Measurements from ENCODE around the gene ZNF611. TPM values are rescaled to one million over a fixed set of nuclear protein-coding genes. Genes with fewer than 3 reads are reported as not detected.
"Not testable (repeated sequence)": the region's sequence is repeated elsewhere in the genome, so short reads cannot be mapped to it uniquely, and the experiment has no call there.

ZNF611 gene
- total RNA-seq, 1 donor from 2014 or later = 9.4 TPM

- no peak overlapping the region for H3K4me3 ChIP-seq (ENCODE audit: low read length in 3 of 3)
- H3K27ac ChIP-seq (ENCODE audit: low read depth, low read length) = no peak overlapping the region
- no peak overlapping the region for H3K9ac ChIP-seq (ENCODE audit: low read depth in 1 of 3, low read length in 3 of 3)
- peaks cover 0 to 6% (median 4%) of the 10 kb centered on the region in 3 donors for H3K27me3 ChIP-seq (ENCODE audit: control insufficient read depth in 3 of 3, insufficient read depth in 3 of 3, low read length in 3 of 3)
- H3K36me3 ChIP-seq (ENCODE audit: control insufficient read depth in 3 of 3, insufficient read depth in 3 of 3, low read length in 3 of 3) = no peaks in the 10 kb centered on the region
- peaks cover under 1 to 3% (median 2%) of the 10 kb centered on the region in 3 donors for H3K4me1 ChIP-seq (ENCODE audit: control insufficient read depth in 3 of 3, insufficient read depth in 3 of 3, low read length in 3 of 3)
- no peaks in the 10 kb centered on the region for H3K9me3 ChIP-seq (ENCODE audit: control insufficient read depth in 3 of 3, low read length in 3 of 3)
These were observed 38.8 kb downstream of the ZNF611 start for GRCh38 chr19:52695996-52696395.

DNA sequence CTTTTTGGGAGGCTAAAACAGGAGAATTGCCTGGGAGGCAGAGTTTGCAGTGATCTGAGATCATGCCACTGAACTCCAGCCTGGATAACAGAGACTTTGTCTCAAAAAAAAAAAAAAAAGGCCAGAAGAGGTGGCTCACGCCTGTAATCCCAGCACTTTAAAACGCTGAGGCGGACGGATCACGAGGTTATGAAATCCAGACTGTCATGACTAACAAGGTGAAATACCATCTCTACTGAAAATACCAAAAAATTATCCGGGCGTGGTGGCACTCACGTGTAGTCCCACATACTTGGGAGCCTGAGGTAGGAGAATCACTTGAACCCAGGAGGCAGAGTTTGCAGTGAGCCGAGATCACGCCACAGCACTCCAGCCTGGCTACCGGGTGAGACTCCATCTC, 39.9 kb downstream of the ZNF611 start:
- Histone ChIP-seq H3K4me3 (ENCODE audit: low read length in 3 of 3) (no peak overlapping the region), H3K27ac (ENCODE audit: low read depth, low read length) (no peak overlapping the region), H3K9me3 (ENCODE audit: control insufficient read depth in 3 of 3, low read length in 3 of 3) (no peaks in the 10 kb centered on the region), H3K9ac (ENCODE audit: low read depth in 1 of 3, low read length in 3 of 3) (no peak overlapping the region), H3K4me1 (ENCODE audit: control insufficient read depth in 3 of 3, insufficient read depth in 3 of 3, low read length in 3 of 3) (peaks cover 6 to 9% (median 8%) of the 10 kb centered on the region in 3 donors), H3K36me3 (ENCODE audit: control insufficient read depth in 3 of 3, insufficient read depth in 3 of 3, low read length in 3 of 3) (no peaks in the 10 kb centered on the region), H3K27me3 (ENCODE audit: control insufficient read depth in 3 of 3, insufficient read depth in 3 of 3, low read length in 3 of 3) (peaks cover 0 to 9% (median 4%) of the 10 kb centered on the region in 3 donors)

- H3K9me3 ChIP-seq (ENCODE audit: control insufficient read depth in 3 of 3, low read length in 3 of 3); H3K9ac ChIP-seq (ENCODE audit: low read depth in 1 of 3, low read length in 3 of 3); H3K36me3 ChIP-seq (ENCODE audit: control insufficient read depth in 3 of 3, insufficient read depth in 3 of 3, low read length in 3 of 3); H3K27ac ChIP-seq (ENCODE audit: low read depth, low read length); H3K27me3 ChIP-seq (ENCODE audit: control insufficient read depth in 3 of 3, insufficient read depth in 3 of 3, low read length in 3 of 3); H3K4me3 ChIP-seq (ENCODE audit: low read length in 3 of 3): not testable (repeated sequence)
- peaks cover 6 to 11% (median 8%) of the 10 kb centered on the region in 3 donors for H3K4me1 ChIP-seq (ENCODE audit: control insufficient read depth in 3 of 3, insufficient read depth in 3 of 3, low read length in 3 of 3)
These were observed 40.6 kb downstream of the ZNF611 start for GRCh38 chr19:52694281-52694680.

GRCh38 chr19:52692431-52693008, 42.3 kb downstream of the ZNF611 start:
- H3K27me3 ChIP-seq (ENCODE audit: control insufficient read depth in 3 of 3, insufficient read depth in 3 of 3, low read length in 3 of 3) = peaks cover 0 to 9% (median 4%) of the 10 kb centered on the region in 3 donors
- H3K36me3 ChIP-seq (ENCODE audit: control insufficient read depth in 3 of 3, insufficient read depth in 3 of 3, low read length in 3 of 3) = no peaks in the 10 kb centered on the region
- H3K4me1 ChIP-seq (ENCODE audit: control insufficient read depth in 3 of 3, insufficient read depth in 3 of 3, low read length in 3 of 3) = peaks cover 8 to 13% (median 11%) of the 10 kb centered on the region in 3 donors
- no peak overlapping the region for H3K4me3 ChIP-seq (ENCODE audit: low read length in 3 of 3)
- H3K9me3 ChIP-seq (ENCODE audit: control insufficient read depth in 3 of 3, low read length in 3 of 3) = no peaks in the 10 kb centered on the region
- no peak overlapping the region for H3K9ac ChIP-seq (ENCODE audit: low read depth in 1 of 3, low read length in 3 of 3)
- no peak overlapping the region for H3K27ac ChIP-seq (ENCODE audit: low read depth, low read length)

GRCh38 chr19:52691737-52692136, 43.1 kb downstream of the ZNF611 start:
- no peak overlapping the region for H3K4me3 ChIP-seq (ENCODE audit: low read length in 3 of 3)
- H3K36me3 ChIP-seq (ENCODE audit: control insufficient read depth in 3 of 3, insufficient read depth in 3 of 3, low read length in 3 of 3) = no peaks in the 10 kb centered on the region
- no peak overlapping the region for H3K9ac ChIP-seq (ENCODE audit: low read depth in 1 of 3, low read length in 3 of 3)
- H3K27ac ChIP-seq (ENCODE audit: low read depth, low read length) = no peak overlapping the region
- H3K4me1 ChIP-seq (ENCODE audit: control insufficient read depth in 3 of 3, insufficient read depth in 3 of 3, low read length in 3 of 3) = peaks cover 8 to 13% (median 11%) of the 10 kb centered on the region in 3 donors
- H3K9me3 ChIP-seq (ENCODE audit: control insufficient read depth in 3 of 3, low read length in 3 of 3) = no peaks in the 10 kb centered on the region
- peaks cover 0 to 9% (median 4%) of the 10 kb centered on the region in 3 donors for H3K27me3 ChIP-seq (ENCODE audit: control insufficient read depth in 3 of 3, insufficient read depth in 3 of 3, low read length in 3 of 3)

DNA sequence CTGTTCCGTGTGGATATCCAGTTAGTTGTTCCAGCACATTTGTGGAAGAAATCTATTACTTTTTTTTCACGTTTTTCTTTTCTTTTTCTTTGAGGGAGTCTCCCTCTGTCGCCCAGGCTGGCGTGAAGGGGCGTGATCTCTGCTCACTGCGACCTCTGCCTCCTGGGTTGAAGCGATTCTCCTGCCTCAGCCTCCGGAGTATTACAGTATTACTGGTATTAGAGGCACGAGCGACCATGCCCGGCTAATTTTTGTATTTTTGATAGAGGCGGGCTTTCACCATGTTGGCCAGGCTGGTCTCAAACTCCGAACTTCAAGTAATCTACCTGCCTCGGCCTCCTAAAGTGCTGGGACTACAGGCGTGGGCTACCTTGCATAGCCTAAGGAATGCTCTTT, 43.6 kb downstream of the ZNF611 start:
- peaks cover 8 to 13% (median 11%) of the 10 kb centered on the region in 3 donors for H3K4me1 ChIP-seq (ENCODE audit: control insufficient read depth in 3 of 3, insufficient read depth in 3 of 3, low read length in 3 of 3)
- H3K27ac ChIP-seq (ENCODE audit: low read depth, low read length) = peak overlapping the region; percentile 81
- H3K36me3 ChIP-seq (ENCODE audit: control insufficient read depth in 3 of 3, insufficient read depth in 3 of 3, low read length in 3 of 3) = no peaks in the 10 kb centered on the region
- H3K4me3 ChIP-seq (ENCODE audit: low read length in 3 of 3) = peak overlapping the region; percentile 68 to 89 (median 78)
- H3K27me3 ChIP-seq (ENCODE audit: control insufficient read depth in 3 of 3, insufficient read depth in 3 of 3, low read length in 3 of 3) = peaks cover 0 to 9% (median 2%) of the 10 kb centered on the region in 3 donors
- H3K9ac ChIP-seq (ENCODE audit: low read depth in 1 of 3, low read length in 3 of 3) = peak overlapping the region; percentile 77 to 81 (median 79)
- H3K9me3 ChIP-seq (ENCODE audit: control insufficient read depth in 3 of 3, low read length in 3 of 3) = no peaks in the 10 kb centered on the region

GRCh38 chr19:52690369-52691214, 44.3 kb downstream of the ZNF611 start:
- Histone ChIP-seq H3K4me1 (ENCODE audit: control insufficient read depth in 3 of 3, insufficient read depth in 3 of 3, low read length in 3 of 3) (peaks cover 8 to 13% (median 11%) of the 10 kb centered on the region in 3 donors), H3K9me3 (ENCODE audit: control insufficient read depth in 3 of 3, low read length in 3 of 3) (no peaks in the 10 kb centered on the region), H3K36me3 (ENCODE audit: control insufficient read depth in 3 of 3, insufficient read depth in 3 of 3, low read length in 3 of 3) (no peaks in the 10 kb centered on the region), H3K9ac (ENCODE audit: low read depth in 1 of 3, low read length in 3 of 3) (peak overlapping the region; percentile 79 to 82 (median 81)), H3K27ac (ENCODE audit: low read depth, low read length) (peak overlapping the region; percentile 81), H3K4me3 (ENCODE audit: low read length in 3 of 3) (peak overlapping the region; percentile 77 to 89 (median 78)), H3K27me3 (ENCODE audit: control insufficient read depth in 3 of 3, insufficient read depth in 3 of 3, low read length in 3 of 3) (peaks cover 0 to 9% (median 0%) of the 10 kb centered on the region in 3 donors)

- H3K36me3 ChIP-seq (ENCODE audit: control insufficient read depth in 3 of 3, insufficient read depth in 3 of 3, low read length in 3 of 3) = no peaks in the 10 kb centered on the region
- peaks cover 0 to 9% (median 0%) of the 10 kb centered on the region in 3 donors for H3K27me3 ChIP-seq (ENCODE audit: control insufficient read depth in 3 of 3, insufficient read depth in 3 of 3, low read length in 3 of 3)
- peak overlapping the region; percentile 79 to 82 (median 81) for H3K9ac ChIP-seq (ENCODE audit: low read depth in 1 of 3, low read length in 3 of 3)
- peak overlapping the region; percentile 81 for H3K27ac ChIP-seq (ENCODE audit: low read depth, low read length)
- H3K4me3 ChIP-seq (ENCODE audit: low read length in 3 of 3) = peak overlapping the region; percentile 77 to 89 (median 78)
- H3K4me1 ChIP-seq (ENCODE audit: control insufficient read depth in 3 of 3, insufficient read depth in 3 of 3, low read length in 3 of 3) = peaks cover 8 to 13% (median 11%) of the 10 kb centered on the region in 3 donors
- H3K9me3 ChIP-seq (ENCODE audit: control insufficient read depth in 3 of 3, low read length in 3 of 3) = no peaks in the 10 kb centered on the region
These were observed 44.9 kb downstream of the ZNF611 start for GRCh38 chr19:52689843-52690368.

GRCh38 chr19:52688925-52689796, 45.7 kb downstream of the ZNF611 start:
- not testable (repeated sequence) for H3K27me3 ChIP-seq (ENCODE audit: control insufficient read depth in 3 of 3, insufficient read depth in 3 of 3, low read length in 3 of 3); H3K36me3 ChIP-seq (ENCODE audit: control insufficient read depth in 3 of 3, insufficient read depth in 3 of 3, low read length in 3 of 3); H3K27ac ChIP-seq (ENCODE audit: low read depth, low read length); H3K9me3 ChIP-seq (ENCODE audit: control insufficient read depth in 3 of 3, low read length in 3 of 3)
- Histone ChIP-seq H3K9ac (ENCODE audit: low read depth in 1 of 3, low read length in 3 of 3) (peak overlapping the region in 2 of 3 donors; percentile 79 to 81), H3K4me1 (ENCODE audit: control insufficient read depth in 3 of 3, insufficient read depth in 3 of 3, low read length in 3 of 3) (peaks cover 8 to 13% (median 11%) of the 10 kb centered on the region in 3 donors), H3K4me3 (ENCODE audit: low read length in 3 of 3) (peak overlapping the region; percentile 77 to 89 (median 78))

Measured in skeletal muscle tissue (tissue), 4 donors.